GM23338 (cell line): ENCODE measurements around the gene RGP1. TPM values are rescaled to one million over a fixed set of nuclear protein-coding genes. Genes with fewer than 3 reads are reported as not detected.
A peak's percentile ranks its signal among the peaks of the same experiment; 100 is the strongest.

Source experiments
- ATAC-seq: fragments of 200-7000 bp; cut with Tn5 transposase; 3 replicates; pipeline ENCODE4 v1.9.1; 2020
- DNase-seq: peaks from one replicate; pipeline ENCODE4 v3.0.0-alpha.2; 2015; ENCODE audit warnings: low spot score
- H2AFZ ChIP-seq: fragments of 200-600 bp; sonication (generic); 2 replicates; pipeline ENCODE4 v1.8.0; 2016; ENCODE audit warnings: antibody characterized with exemption, mild to moderate bottlenecking, moderate library complexity
- H3F3A ChIP-seq: fragments of 200-600 bp; sonication (generic); replicated peaks from 2 replicates; pipeline ENCODE4 v1.8.0; 2017; ENCODE audit warnings: antibody characterized with exemption, mixed run types, low read depth
- H3K27ac ChIP-seq: fragments of 200-600 bp; sonication (generic); 2 replicates; pipeline ENCODE4 v1.6.1; 2016; ENCODE audit warnings: low read depth
- H3K27me3 ChIP-seq: fragments of 200-600 bp; sonication (generic); 2 replicates; pipeline ENCODE4 v1.8.0; 2016; ENCODE audit warnings: mild to moderate bottlenecking, mixed run types, moderate library complexity; ENCODE audit not compliant: insufficient read depth
- H3K36me3 ChIP-seq: fragments of 200-600 bp; sonication (generic); 2 replicates; pipeline ENCODE4 v1.8.0; 2016; ENCODE audit warnings: mild to moderate bottlenecking; ENCODE audit not compliant: insufficient read depth
- H3K4me1 ChIP-seq: fragments of 200-600 bp; sonication (generic); 2 replicates; pipeline ENCODE4 v1.8.0; 2016; ENCODE audit warnings: mild to moderate bottlenecking, moderate library complexity; ENCODE audit not compliant: insufficient read depth
- H3K4me2 ChIP-seq: fragments of 200-600 bp; sonication (generic); 2 replicates; pipeline ENCODE4 v1.7.1; 2017; ENCODE audit warnings: mixed run types
- H3K4me3 ChIP-seq: fragments of 200-600 bp; sonication (generic); 2 replicates; pipeline ENCODE4 v1.6.1; 2016; ENCODE audit warnings: mixed run types
- H3K79me2 ChIP-seq: fragments of 200-600 bp; sonication (generic); replicated peaks from 2 replicates; pipeline ENCODE4 v1.8.0; 2017; ENCODE audit warnings: mild to moderate bottlenecking; ENCODE audit not compliant: insufficient read depth
- H3K9me2 ChIP-seq: fragments of 200-600 bp; sonication (generic); 2 replicates; pipeline ENCODE4 v1.8.0; 2017; ENCODE audit not compliant: insufficient read depth
- H4K20me1 ChIP-seq: fragments of 200-600 bp; sonication (generic); replicated peaks from 2 replicates; pipeline ENCODE4 v1.8.0; 2017; ENCODE audit warnings: mild to moderate bottlenecking; ENCODE audit not compliant: insufficient read depth
- H3K27ac Mint-ChIP-seq: 2 replicates; pipeline ENCODE4 v1.8.0; 2020; ENCODE audit warnings: inconsistent platforms, mild to moderate bottlenecking, moderate library complexity, mixed read lengths
- H3K27me3 Mint-ChIP-seq: 3 replicates; pipeline ENCODE4 v1.8.0; 2022; ENCODE audit warnings: low read depth, mild to moderate bottlenecking, moderate library complexity, mixed read lengths, inconsistent platforms; ENCODE audit not compliant: insufficient read depth, poor library complexity
- H3K36me3 Mint-ChIP-seq: 3 replicates; pipeline ENCODE4 v1.8.0; 2021; ENCODE audit warnings: low read depth, mild to moderate bottlenecking, inconsistent platforms, moderate library complexity, mixed read lengths
- H3K4me1 Mint-ChIP-seq: 3 replicates; pipeline ENCODE4 v1.8.0; 2020; ENCODE audit warnings: mild to moderate bottlenecking, inconsistent platforms, mixed read lengths
- H3K4me3 Mint-ChIP-seq: 3 replicates; pipeline ENCODE4 v1.8.0; 2021; ENCODE audit warnings: moderate library complexity, mild to moderate bottlenecking, inconsistent platforms, mixed read lengths
- H3K9me3 Mint-ChIP-seq: 3 replicates; pipeline ENCODE4 v1.8.0; 2020; ENCODE audit warnings: moderate library complexity, mild to moderate bottlenecking, inconsistent platforms, mixed read lengths
- CREB1 ChIP-seq: fragments of 250-450 bp; sonication (Bioruptor Pico); IDR thresholded peaks from 2 replicates; pipeline ENCODE4 v1.5.0; 2020; ENCODE audit warnings: low read depth, mild to moderate bottlenecking, moderate library complexity
- EZH2 ChIP-seq: fragments of 200-600 bp; sonication (generic); IDR thresholded peaks from one replicate; pipeline ENCODE4 v1.8.0; 2017; ENCODE audit warnings: antibody characterized with exemption, mild to moderate bottlenecking, low read depth; ENCODE audit not compliant: unreplicated experiment
- JUNB ChIP-seq: IDR thresholded peaks from one replicate; pipeline ENCODE4 v1.6.1; 2016; ENCODE audit warnings: antibody characterized with exemption; ENCODE audit not compliant: unreplicated experiment
- NANOG ChIP-seq: IDR thresholded peaks from 2 replicates; pipeline ENCODE4 v1.6.1; 2016; ENCODE audit warnings: antibody characterized with exemption, borderline replicate concordance
- polyA plus RNA-seq: library from polyadenylated mRNA; unstranded; fragments of >200 nt; fragmentation: Nextera tagmentation; extraction: Ambion mirVana; gene quantifications from 2 replicates; pipeline ENCODE4 v1.2.1, GENCODE V29; 2016
- total RNA-seq: library from RNA; depleted of rRNA; stranded (reverse); fragments of >200 nt; shearing (Covaris generic); gene quantifications from 2 replicates; pipeline ENCODE4 v1.2.3, GENCODE V29; 2014
- TF ChIP-seq, protein P1 (sequence below): fragments of 250-450 bp; sonication (Bioruptor Pico); IDR thresholded peaks from 2 replicates; pipeline ENCODE4 v1.5.0; 2020; ENCODE audit warnings: mild to moderate bottlenecking, moderate library complexity

The RGP1 gene
- total and polyA plus RNA-seq, 2 experiments from 2014 or later, result 2.8 to 16.0 TPM

DNA sequence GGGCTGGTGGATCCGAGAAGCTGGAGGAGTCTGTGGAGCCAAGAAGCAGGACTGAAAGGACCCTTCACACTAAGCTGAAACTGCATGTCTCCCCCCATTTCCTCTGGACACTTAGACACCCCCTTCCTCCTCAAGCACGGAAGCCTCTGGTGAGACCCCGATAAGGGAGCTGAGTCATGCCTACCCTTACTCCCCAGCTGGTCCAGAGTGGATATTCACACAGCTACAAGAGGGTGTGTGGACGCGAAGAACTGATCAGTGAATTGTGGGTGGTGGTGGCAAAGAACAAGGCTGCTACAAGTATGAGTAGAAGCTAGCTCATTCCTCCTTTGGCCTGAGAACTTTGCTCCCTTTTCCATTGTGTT lies 21.4 kb upstream of the RGP1 start (continued):
- TF ChIP-seq, protein P1, sequence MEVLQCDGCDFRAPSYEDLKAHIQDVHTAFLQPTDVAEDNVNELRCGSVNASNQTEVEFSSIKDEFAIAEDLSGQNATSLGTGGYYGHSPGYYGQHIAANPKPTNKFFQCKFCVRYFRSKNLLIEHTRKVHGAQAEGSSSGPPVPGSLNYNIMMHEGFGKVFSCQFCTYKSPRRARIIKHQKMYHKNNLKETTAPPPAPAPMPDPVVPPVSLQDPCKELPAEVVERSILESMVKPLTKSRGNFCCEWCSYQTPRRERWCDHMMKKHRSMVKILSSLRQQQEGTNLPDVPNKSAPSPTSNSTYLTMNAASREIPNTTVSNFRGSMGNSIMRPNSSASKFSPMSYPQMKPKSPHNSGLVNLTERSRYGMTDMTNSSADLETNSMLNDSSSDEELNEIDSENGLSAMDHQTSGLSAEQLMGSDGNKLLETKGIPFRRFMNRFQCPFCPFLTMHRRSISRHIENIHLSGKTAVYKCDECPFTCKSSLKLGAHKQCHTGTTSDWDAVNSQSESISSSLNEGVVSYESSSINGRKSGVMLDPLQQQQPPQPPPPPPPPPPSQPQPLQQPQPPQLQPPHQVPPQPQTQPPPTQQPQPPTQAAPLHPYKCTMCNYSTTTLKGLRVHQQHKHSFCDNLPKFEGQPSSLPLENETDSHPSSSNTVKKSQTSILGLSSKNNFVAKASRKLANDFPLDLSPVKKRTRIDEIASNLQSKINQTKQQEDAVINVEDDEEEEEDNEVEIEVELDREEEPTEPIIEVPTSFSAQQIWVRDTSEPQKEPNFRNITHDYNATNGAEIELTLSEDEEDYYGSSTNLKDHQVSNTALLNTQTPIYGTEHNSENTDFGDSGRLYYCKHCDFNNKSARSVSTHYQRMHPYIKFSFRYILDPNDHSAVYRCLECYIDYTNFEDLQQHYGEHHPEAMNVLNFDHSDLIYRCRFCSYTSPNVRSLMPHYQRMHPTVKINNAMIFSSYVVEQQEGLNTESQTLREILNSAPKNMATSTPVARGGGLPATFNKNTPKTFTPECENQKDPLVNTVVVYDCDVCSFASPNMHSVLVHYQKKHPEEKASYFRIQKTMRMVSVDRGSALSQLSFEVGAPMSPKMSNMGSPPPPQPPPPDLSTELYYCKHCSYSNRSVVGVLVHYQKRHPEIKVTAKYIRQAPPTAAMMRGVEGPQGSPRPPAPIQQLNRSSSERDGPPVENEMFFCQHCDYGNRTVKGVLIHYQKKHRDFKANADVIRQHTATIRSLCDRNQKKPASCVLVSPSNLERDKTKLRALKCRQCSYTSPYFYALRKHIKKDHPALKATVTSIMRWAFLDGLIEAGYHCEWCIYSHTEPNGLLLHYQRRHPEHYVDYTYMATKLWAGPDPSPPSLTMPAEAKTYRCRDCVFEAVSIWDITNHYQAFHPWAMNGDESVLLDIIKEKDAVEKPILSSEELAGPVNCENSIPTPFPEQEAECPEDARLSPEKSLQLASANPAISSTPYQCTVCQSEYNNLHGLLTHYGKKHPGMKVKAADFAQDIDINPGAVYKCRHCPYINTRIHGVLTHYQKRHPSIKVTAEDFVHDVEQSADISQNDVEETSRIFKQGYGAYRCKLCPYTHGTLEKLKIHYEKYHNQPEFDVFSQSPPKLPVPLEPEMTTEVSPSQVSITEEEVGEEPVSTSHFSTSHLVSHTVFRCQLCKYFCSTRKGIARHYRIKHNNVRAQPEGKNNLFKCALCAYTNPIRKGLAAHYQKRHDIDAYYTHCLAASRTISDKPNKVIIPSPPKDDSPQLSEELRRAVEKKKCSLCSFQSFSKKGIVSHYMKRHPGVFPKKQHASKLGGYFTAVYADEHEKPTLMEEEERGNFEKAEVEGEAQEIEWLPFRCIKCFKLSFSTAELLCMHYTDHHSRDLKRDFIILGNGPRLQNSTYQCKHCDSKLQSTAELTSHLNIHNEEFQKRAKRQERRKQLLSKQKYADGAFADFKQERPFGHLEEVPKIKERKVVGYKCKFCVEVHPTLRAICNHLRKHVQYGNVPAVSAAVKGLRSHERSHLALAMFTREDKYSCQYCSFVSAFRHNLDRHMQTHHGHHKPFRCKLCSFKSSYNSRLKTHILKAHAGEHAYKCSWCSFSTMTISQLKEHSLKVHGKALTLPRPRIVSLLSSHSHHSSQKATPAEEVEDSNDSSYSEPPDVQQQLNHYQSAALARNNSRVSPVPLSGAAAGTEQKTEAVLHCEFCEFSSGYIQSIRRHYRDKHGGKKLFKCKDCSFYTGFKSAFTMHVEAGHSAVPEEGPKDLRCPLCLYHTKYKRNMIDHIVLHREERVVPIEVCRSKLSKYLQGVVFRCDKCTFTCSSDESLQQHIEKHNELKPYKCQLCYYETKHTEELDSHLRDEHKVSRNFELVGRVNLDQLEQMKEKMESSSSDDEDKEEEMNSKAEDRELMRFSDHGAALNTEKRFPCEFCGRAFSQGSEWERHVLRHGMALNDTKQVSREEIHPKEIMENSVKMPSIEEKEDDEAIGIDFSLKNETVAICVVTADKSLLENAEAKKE (CRISPR knock-in tag), result no peak; the same call in 1 of the 2 replicates

DNA sequence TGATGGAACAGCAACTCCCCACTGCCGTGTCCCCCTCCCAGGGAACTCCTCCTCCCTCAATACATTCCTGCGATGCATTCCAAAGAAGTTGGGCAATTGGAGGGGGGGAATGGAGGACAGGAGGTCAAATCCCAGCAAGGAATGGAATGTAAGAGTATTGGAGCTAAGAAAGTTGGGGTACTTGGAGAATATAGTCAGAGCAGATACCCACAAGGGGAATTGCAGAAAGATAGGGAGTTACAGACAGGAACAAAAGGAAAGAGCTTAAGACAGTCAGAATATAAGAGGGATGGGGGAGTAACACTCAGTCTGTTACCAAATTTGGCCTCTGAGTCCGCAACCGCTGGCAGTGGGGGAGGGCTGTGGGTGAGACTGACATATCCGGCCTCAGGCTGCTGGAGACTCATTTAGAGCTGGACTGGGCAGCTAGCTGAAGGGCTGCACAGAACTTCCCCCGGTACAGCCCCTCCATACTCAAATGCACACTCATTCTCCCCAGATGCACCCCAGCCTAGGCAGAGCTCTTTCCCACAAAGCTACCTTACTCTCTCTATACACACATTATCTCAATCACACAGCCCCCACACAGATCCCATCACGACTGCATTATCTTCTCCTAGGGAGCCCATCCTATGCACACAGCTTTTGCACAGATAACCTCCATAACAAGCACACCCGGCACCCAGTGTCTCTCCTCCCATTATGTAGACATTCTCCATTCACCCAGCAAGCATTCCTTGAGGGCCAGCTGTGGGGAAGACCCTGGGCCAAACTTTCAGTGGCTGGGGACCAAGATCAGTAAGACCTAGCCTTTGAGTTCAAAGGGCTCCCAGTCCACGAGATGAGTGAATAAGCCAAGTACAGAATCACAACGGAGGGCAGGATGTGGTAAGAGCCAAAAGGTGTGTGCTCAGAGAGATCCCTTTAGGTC lies 20.8 kb upstream of the RGP1 start:
- peaks cover 25% of the 10 kb centered on the region for H3K36me3 Mint-ChIP-seq
- peaks cover 43% of the 10 kb centered on the region for H3K79me2 ChIP-seq
- no peak overlapping the region for H3K27ac Mint-ChIP-seq
- no peak overlapping the region for H3K4me3 Mint-ChIP-seq
- peaks cover 3% of the 10 kb centered on the region; the same call in 1 of the 2 replicates for H3F3A ChIP-seq
- H3K9me2 ChIP-seq, result no peaks in the 10 kb centered on the region
- H3K4me3 ChIP-seq, result peak overlapping the region; percentile 26
- no peaks in the 10 kb centered on the region for H3K27me3 ChIP-seq
- peaks cover 12% of the 10 kb centered on the region for H3K4me1 Mint-ChIP-seq
- H3K36me3 ChIP-seq, result peaks cover 10% of the 10 kb centered on the region
- ATAC-seq (peak; percentile 6), DNase-seq (peak; percentile 92)
- peaks cover 4% of the 10 kb centered on the region; the same call in 1 of the 2 replicates for H4K20me1 ChIP-seq
- H3K9me3 Mint-ChIP-seq, result no peaks in the 10 kb centered on the region; the same call in 2 of the 3 replicates
- no peak overlapping the region for H2AFZ ChIP-seq
- peaks cover 8% of the 10 kb centered on the region for H3K27me3 Mint-ChIP-seq
- peaks cover 41% of the 10 kb centered on the region for H3K4me1 ChIP-seq
- H3K4me2 ChIP-seq, result peak overlapping the region; percentile 53
- H3K27ac ChIP-seq, result peak overlapping the region; percentile 1
- TF ChIP-seq, protein P1 (CRISPR knock-in tag), result 0 out of 2 replicates have a peak, but pooled peaks have one; percentile 35
- TF ChIP-seq NANOG (no peak), CREB1 (CRISPR knock-in tag) (no peak), EZH2 (no peak), JUNB (no peak)
